Astrocyte (in vitro differentiated cells and primary cell): ENCODE data around the gene PRKCE. TPM values are rescaled to one million over a fixed set of nuclear protein-coding genes. Genes with fewer than 3 reads are reported as not detected.

Experiments
- DNase-seq: peaks from one replicate; pipeline ENCODE4 v3.0.0-alpha.2; 2010; ENCODE audit warnings: low read depth
- FAIRE-seq: peaks from 2 replicates; lab custom pipeline; 2011; peaks lifted over from hg19 to GRCh38; lab: Jason Lieb, UNC
- H2AFZ ChIP-seq: 2 replicates; pipeline ENCODE4 v1.6.0; 2012; ENCODE audit warnings: low read depth, low read length, inconsistent platforms
- H3K27ac ChIP-seq: 2 replicates; pipeline ENCODE4 v1.5.1; 2011; ENCODE audit warnings: low read depth, low read length, inconsistent platforms
- H3K27me3 ChIP-seq: 2 replicates; pipeline ENCODE4 v1.6.0; 2011; ENCODE audit warnings: low read length, inconsistent platforms; ENCODE audit not compliant: insufficient read depth
- H3K36me3 ChIP-seq: 2 replicates; pipeline ENCODE4 v1.5.1; 2011; ENCODE audit warnings: low read length, inconsistent platforms; ENCODE audit not compliant: insufficient read depth
- H3K4me1 ChIP-seq: 2 replicates; pipeline ENCODE4 v1.5.1; 2011; ENCODE audit warnings: low read length, inconsistent platforms; ENCODE audit not compliant: insufficient read depth
- H3K4me2 ChIP-seq: 2 replicates; pipeline ENCODE4 v1.6.0; 2012; ENCODE audit warnings: low read length, inconsistent platforms
- H3K4me3 ChIP-seq: 2 replicates; pipeline ENCODE4 v1.5.1; 2011; ENCODE audit warnings: low read depth, mild to moderate bottlenecking, low read length, inconsistent platforms; ENCODE audit not compliant: insufficient read depth
- H3K79me2 ChIP-seq: 2 replicates; pipeline ENCODE4 v1.6.0; 2012; ENCODE audit warnings: mild to moderate bottlenecking, low read length, inconsistent platforms; ENCODE audit not compliant: insufficient read depth
- H3K9ac ChIP-seq: 2 replicates; pipeline ENCODE4 v1.6.0; 2012; ENCODE audit warnings: mild to moderate bottlenecking, low read length, inconsistent platforms
- H3K9me3 ChIP-seq: 2 replicates; pipeline ENCODE4 v1.5.1; 2012; ENCODE audit warnings: low read depth, mild to moderate bottlenecking, low read length, inconsistent platforms; ENCODE audit not compliant: insufficient read depth
- H4K20me1 ChIP-seq: 2 replicates; pipeline ENCODE4 v1.6.0; 2012; ENCODE audit warnings: low read length, inconsistent platforms; ENCODE audit not compliant: insufficient read depth
- H3K27ac Mint-ChIP-seq: one replicate; pipeline ENCODE4 v1.8.0; 2021; ENCODE audit warnings: mild to moderate bottlenecking, mixed read lengths; ENCODE audit not compliant: unreplicated experiment
- H3K27me3 Mint-ChIP-seq: one replicate; pipeline ENCODE4 v1.8.0; 2021; ENCODE audit warnings: low read depth, mixed read lengths; ENCODE audit not compliant: unreplicated experiment
- H3K36me3 Mint-ChIP-seq: one replicate; pipeline ENCODE4 v1.8.0; 2021; ENCODE audit warnings: low read depth, mixed read lengths; ENCODE audit not compliant: unreplicated experiment
- H3K4me1 Mint-ChIP-seq: one replicate; pipeline ENCODE4 v1.8.0; 2021; ENCODE audit warnings: low read depth, mixed read lengths; ENCODE audit not compliant: unreplicated experiment
- H3K4me3 Mint-ChIP-seq: one replicate; pipeline ENCODE4 v1.8.0; 2021; ENCODE audit warnings: mild to moderate bottlenecking, moderate library complexity, mixed read lengths; ENCODE audit not compliant: unreplicated experiment
- H3K9me3 Mint-ChIP-seq: one replicate; pipeline ENCODE4 v1.8.0; 2021; ENCODE audit warnings: mild to moderate bottlenecking, mixed read lengths; ENCODE audit not compliant: unreplicated experiment
- EZH2 ChIP-seq: IDR thresholded peaks from 2 replicates; pipeline ENCODE4 v1.6.1; 2012; ENCODE audit warnings: mild to moderate bottlenecking, low read length, inconsistent platforms; ENCODE audit not compliant: insufficient read depth
- total RNA-seq: library from RNA; stranded (reverse); gene quantifications from 2 replicates; pipeline ENCODE4 v1.2.1, GENCODE V29; 2021
- TF ChIP-seq, protein P1 (sequence below): IDR thresholded peaks from 2 replicates; pipeline ENCODE4 v1.5.1; 2011; ENCODE audit warnings: low read depth, mild to moderate bottlenecking, inconsistent platforms, low read length, moderate library complexity; ENCODE audit not compliant: insufficient read depth

The PRKCE gene
- total RNA-seq, 1 donor from 2014 or later, result 12.8 TPM

DNA sequence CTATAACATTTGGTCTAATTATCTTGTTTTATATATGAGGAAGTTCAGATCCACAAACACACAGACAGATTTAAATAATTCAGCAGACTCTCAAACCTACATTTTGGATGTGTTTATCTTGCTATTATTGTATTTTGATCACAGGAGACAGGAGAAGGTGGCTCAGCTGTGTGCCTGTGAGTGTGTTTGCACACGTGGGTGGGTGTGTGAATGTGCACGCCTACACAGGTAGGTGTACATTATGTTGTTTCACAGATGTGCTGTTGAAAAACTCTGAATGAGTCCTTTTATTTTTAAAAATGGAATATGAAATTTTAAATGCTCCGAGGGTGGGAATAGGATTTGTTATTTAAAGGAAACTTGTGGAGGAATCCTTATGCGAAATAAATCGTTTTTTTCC, 183.4 kb downstream of the PRKCE start:
- TF ChIP-seq, protein P1, sequence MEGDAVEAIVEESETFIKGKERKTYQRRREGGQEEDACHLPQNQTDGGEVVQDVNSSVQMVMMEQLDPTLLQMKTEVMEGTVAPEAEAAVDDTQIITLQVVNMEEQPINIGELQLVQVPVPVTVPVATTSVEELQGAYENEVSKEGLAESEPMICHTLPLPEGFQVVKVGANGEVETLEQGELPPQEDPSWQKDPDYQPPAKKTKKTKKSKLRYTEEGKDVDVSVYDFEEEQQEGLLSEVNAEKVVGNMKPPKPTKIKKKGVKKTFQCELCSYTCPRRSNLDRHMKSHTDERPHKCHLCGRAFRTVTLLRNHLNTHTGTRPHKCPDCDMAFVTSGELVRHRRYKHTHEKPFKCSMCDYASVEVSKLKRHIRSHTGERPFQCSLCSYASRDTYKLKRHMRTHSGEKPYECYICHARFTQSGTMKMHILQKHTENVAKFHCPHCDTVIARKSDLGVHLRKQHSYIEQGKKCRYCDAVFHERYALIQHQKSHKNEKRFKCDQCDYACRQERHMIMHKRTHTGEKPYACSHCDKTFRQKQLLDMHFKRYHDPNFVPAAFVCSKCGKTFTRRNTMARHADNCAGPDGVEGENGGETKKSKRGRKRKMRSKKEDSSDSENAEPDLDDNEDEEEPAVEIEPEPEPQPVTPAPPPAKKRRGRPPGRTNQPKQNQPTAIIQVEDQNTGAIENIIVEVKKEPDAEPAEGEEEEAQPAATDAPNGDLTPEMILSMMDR, result no peak
- no peak for TF ChIP-seq EZH2
- Mint-ChIP-seq H3K4me3 (no peak overlapping the region), H3K27ac (no peak overlapping the region), H3K9me3 (peaks cover 10% of the 10 kb centered on the region), H3K27me3 (peaks cover 13% of the 10 kb centered on the region), H3K4me1 (no peaks in the 10 kb centered on the region), H3K36me3 (peaks cover 2% of the 10 kb centered on the region)
- H4K20me1 ChIP-seq, result peaks cover 10% of the 10 kb centered on the region
- DNase-seq (no peak), FAIRE-seq (no peak)
- no peak overlapping the region for H3K27ac ChIP-seq
- H3K79me2 ChIP-seq, result no peaks in the 10 kb centered on the region
- H3K27me3 ChIP-seq, result no peaks in the 10 kb centered on the region
- H3K36me3 ChIP-seq, result no peaks in the 10 kb centered on the region
- H3K4me1 ChIP-seq, result peaks cover 3% of the 10 kb centered on the region
- no peak overlapping the region for H3K4me2 ChIP-seq
- peaks cover 3% of the 10 kb centered on the region for H3K9me3 ChIP-seq
- H3K9ac ChIP-seq, result no peak overlapping the region
- H2AFZ ChIP-seq, result no peak overlapping the region
- no peak overlapping the region for H3K4me3 ChIP-seq

DNA sequence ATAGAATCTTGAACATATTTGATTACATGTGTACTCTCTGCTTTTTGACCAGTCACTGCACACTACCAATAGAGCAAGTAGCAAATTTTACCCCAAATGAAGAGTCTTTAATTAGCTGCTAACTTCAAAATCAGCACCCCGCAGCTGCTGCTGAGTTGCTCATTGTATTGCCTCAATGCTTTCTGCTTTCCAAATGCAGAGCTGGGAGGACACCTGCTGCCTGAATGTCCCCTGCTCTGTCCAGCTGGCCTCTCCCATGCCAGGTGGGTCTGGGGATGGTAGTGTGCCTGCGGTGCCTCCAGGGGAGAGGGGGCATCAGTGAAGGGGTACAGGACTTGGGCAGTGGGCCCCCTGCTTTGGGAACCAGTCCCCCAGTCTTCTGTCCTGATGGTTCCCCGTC, 184.8 kb downstream of the PRKCE start:
- DNase-seq (no peak), FAIRE-seq (no peak)
- Histone ChIP-seq H3K27me3 (no peaks in the 10 kb centered on the region), H3K27ac (no peak overlapping the region), H3K4me2 (no peak overlapping the region), H3K36me3 (no peaks in the 10 kb centered on the region), H4K20me1 (peaks cover 10% of the 10 kb centered on the region), H3K4me1 (peaks cover 4% of the 10 kb centered on the region), H3K79me2 (no peaks in the 10 kb centered on the region), H3K4me3 (no peak overlapping the region), H3K9ac (no peak overlapping the region), H2AFZ (no peak overlapping the region), H3K9me3 (no peaks in the 10 kb centered on the region)
- Mint-ChIP-seq H3K27me3 (peaks cover 25% of the 10 kb centered on the region), H3K9me3 (peaks cover 4% of the 10 kb centered on the region), H3K27ac (no peak overlapping the region), H3K4me3 (no peak overlapping the region), H3K4me1 (no peaks in the 10 kb centered on the region), H3K36me3 (peaks cover 2% of the 10 kb centered on the region)
- TF ChIP-seq, protein P1, result no peak
- no peak for TF ChIP-seq EZH2

DNA sequence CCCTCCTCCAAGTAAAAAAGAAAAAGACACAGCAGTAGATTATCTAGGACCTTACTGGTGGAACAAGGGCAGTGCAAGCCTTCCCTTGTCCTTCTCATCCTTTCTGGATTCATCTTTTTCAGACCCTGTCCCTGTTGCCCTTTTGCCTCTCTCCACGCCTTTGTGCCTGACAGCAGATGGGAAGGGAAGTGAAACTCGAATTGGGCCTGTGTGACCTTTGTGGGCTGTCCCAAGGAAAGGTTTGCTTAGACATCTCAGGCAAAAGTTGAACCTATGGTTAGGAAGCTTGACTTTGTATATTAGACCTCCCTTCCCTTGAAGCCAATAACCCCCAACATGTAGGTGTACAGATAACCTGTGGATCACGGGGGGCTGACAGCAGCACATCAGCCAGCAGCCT, 185.3 kb downstream of the PRKCE start:
- no peak for FAIRE-seq
- Mint-ChIP-seq H3K9me3 (peaks cover 2% of the 10 kb centered on the region), H3K27me3 (peaks cover 29% of the 10 kb centered on the region)

More for the DNA sequence above, 185.3 kb downstream of the PRKCE start:
- H3K4me3 ChIP-seq, result no peak overlapping the region
- no peak overlapping the region for H3K27ac ChIP-seq
- H3K27me3 ChIP-seq, result no peaks in the 10 kb centered on the region
- no peaks in the 10 kb centered on the region for H3K9me3 ChIP-seq
- peaks cover 10% of the 10 kb centered on the region for H4K20me1 ChIP-seq
- Mint-ChIP-seq H3K4me3 (no peak overlapping the region), H3K36me3 (peaks cover 2% of the 10 kb centered on the region), H3K27ac (no peak overlapping the region), H3K4me1 (no peaks in the 10 kb centered on the region)
- H2AFZ ChIP-seq, result no peak overlapping the region
- no peaks in the 10 kb centered on the region for H3K79me2 ChIP-seq
- TF ChIP-seq, protein P1, result no peak
- no peaks in the 10 kb centered on the region for H3K36me3 ChIP-seq
- H3K4me2 ChIP-seq, result no peak overlapping the region
- no peak for DNase-seq
- H3K9ac ChIP-seq, result no peak overlapping the region
- peaks cover 4% of the 10 kb centered on the region for H3K4me1 ChIP-seq
